ENCODE measurements around the gene RUFY1.
A peak's percentile ranks its signal among the peaks of the same experiment; 100 is the strongest.

RUFY1 gene

GRCh38 chr5:179606071-179606909 lies 55.9 kb downstream of the RUFY1 start:
- no peak overlapping the region for H3K9ac ChIP-seq (ENCODE audit: insufficient read length)
- TF ChIP-seq FOXP2 (optimal IDR thresholded peaks at IDR 0.05; ENCODE audit: control extremely low read depth, extremely low read length, insufficient read depth), result no peak
- no peak for TF ChIP-seq EZH2 (IDR thresholded peaks at IDR 0.05)
- peak; percentile 4; the same call in 1 of the 2 replicates for TF ChIP-seq POLR2AphosphoS5 (IDR thresholded peaks at IDR 0.05; ENCODE audit: borderline replicate concordance, low read depth, low read length)
- no peak overlapping the region for H3K4me3 ChIP-seq
- no peak for DNase-seq (ENCODE audit: low read depth, low spot score)
- H3K9me3 ChIP-seq (ENCODE audit: low read depth, low read length), result no peaks in the 10 kb centered on the region
- peak overlapping the region; percentile 29; the same call in 1 of the 2 replicates for H3K27ac ChIP-seq
- H3K36me3 ChIP-seq (ENCODE audit: insufficient read depth, low read length), result peaks cover 48% of the 10 kb centered on the region

DNA sequence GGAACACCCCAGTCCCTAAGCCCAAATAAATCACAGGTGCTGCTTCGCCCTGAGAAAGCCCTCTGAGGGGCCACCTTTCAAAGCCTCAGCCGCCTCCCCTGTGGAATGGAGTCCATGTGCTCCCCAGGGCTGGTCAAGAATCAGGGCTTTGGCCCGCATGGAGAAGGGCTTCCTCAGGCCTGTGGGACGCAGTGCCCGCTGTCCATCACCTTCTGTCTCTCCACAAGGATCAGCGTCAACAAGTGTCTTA lies 56.5 kb downstream of the RUFY1 start:
- H3K36me3 ChIP-seq (ENCODE audit: insufficient read depth, low read length), result peaks cover 52% of the 10 kb centered on the region
- no peak overlapping the region for H3K4me3 ChIP-seq
- no peak for DNase-seq (ENCODE audit: low read depth, low spot score)
- H3K9me3 ChIP-seq (ENCODE audit: low read depth, low read length), result no peaks in the 10 kb centered on the region
- H3K27ac ChIP-seq, result peak overlapping the region; percentile 29; the same call in 1 of the 2 replicates
- TF ChIP-seq EZH2 (IDR thresholded peaks at IDR 0.05) (no peak), POLR2AphosphoS5 (IDR thresholded peaks at IDR 0.05; ENCODE audit: borderline replicate concordance, low read depth, low read length) (no peak), FOXP2 (optimal IDR thresholded peaks at IDR 0.05; ENCODE audit: control extremely low read depth, extremely low read length, insufficient read depth) (no peak)
- H3K9ac ChIP-seq (ENCODE audit: insufficient read length), result no peak overlapping the region

- peaks cover 52% of the 10 kb centered on the region for H3K36me3 ChIP-seq (ENCODE audit: insufficient read depth, low read length)
- no peak overlapping the region for H3K9ac ChIP-seq (ENCODE audit: insufficient read length)
- no peak overlapping the region for H3K4me3 ChIP-seq
- TF ChIP-seq FOXP2 (optimal IDR thresholded peaks at IDR 0.05; ENCODE audit: control extremely low read depth, extremely low read length, insufficient read depth) (no peak), POLR2AphosphoS5 (IDR thresholded peaks at IDR 0.05; ENCODE audit: borderline replicate concordance, low read depth, low read length) (peak; percentile 57), EZH2 (IDR thresholded peaks at IDR 0.05) (no peak)
- peak overlapping the region; percentile 29; the same call in 1 of the 2 replicates for H3K27ac ChIP-seq
- H3K9me3 ChIP-seq (ENCODE audit: low read depth, low read length), result no peaks in the 10 kb centered on the region
- DNase-seq (ENCODE audit: low read depth, low spot score), result no peak
Observed at GRCh38 chr5:179607160-179607931, 57.0 kb downstream of the RUFY1 start.

- H3K36me3 ChIP-seq (ENCODE audit: insufficient read depth, low read length), result peaks cover 56% of the 10 kb centered on the region
- peak overlapping the region; percentile 29 for H3K27ac ChIP-seq
- TF ChIP-seq FOXP2 (optimal IDR thresholded peaks at IDR 0.05; ENCODE audit: control extremely low read depth, extremely low read length, insufficient read depth), result no peak
- TF ChIP-seq EZH2 (IDR thresholded peaks at IDR 0.05), result no peak
- TF ChIP-seq POLR2AphosphoS5 (IDR thresholded peaks at IDR 0.05; ENCODE audit: borderline replicate concordance, low read depth, low read length), result no peak; the same call in none of the 2 replicates
- no peak overlapping the region for H3K4me3 ChIP-seq
- no peaks in the 10 kb centered on the region for H3K9me3 ChIP-seq (ENCODE audit: low read depth, low read length)
- DNase-seq (ENCODE audit: low read depth, low spot score), result no peak
- H3K9ac ChIP-seq (ENCODE audit: insufficient read length), result no peak overlapping the region
Observed at GRCh38 chr5:179608131-179608581, 57.8 kb downstream of the RUFY1 start.

- no peak overlapping the region for H3K4me3 ChIP-seq
- TF ChIP-seq POLR2AphosphoS5 (IDR thresholded peaks at IDR 0.05; ENCODE audit: borderline replicate concordance, low read depth, low read length), result no peak; the same call in 1 of the 2 replicates
- no peak for TF ChIP-seq EZH2 (IDR thresholded peaks at IDR 0.05)
- no peak for TF ChIP-seq FOXP2 (optimal IDR thresholded peaks at IDR 0.05; ENCODE audit: control extremely low read depth, extremely low read length, insufficient read depth)
- peak overlapping the region; percentile 72 for H3K27ac ChIP-seq
- DNase-seq (ENCODE audit: low read depth, low spot score), result no peak
- H3K36me3 ChIP-seq (ENCODE audit: insufficient read depth, low read length), result peaks cover 73% of the 10 kb centered on the region
- H3K9ac ChIP-seq (ENCODE audit: insufficient read length), result no peak overlapping the region
- no peaks in the 10 kb centered on the region for H3K9me3 ChIP-seq (ENCODE audit: low read depth, low read length)
Observed at GRCh38 chr5:179609834-179610108, 59.4 kb downstream of the RUFY1 start.

- Histone ChIP-seq H3K27ac (peak overlapping the region; percentile 72), H3K9me3 (ENCODE audit: low read depth, low read length) (no peaks in the 10 kb centered on the region), H3K4me3 (no peak overlapping the region), H3K9ac (ENCODE audit: insufficient read length) (no peak overlapping the region), H3K36me3 (ENCODE audit: insufficient read depth, low read length) (peaks cover 78% of the 10 kb centered on the region)
- DNase-seq (ENCODE audit: low read depth, low spot score), result no peak
- TF ChIP-seq POLR2AphosphoS5 (IDR thresholded peaks at IDR 0.05; ENCODE audit: borderline replicate concordance, low read depth, low read length) (peak; percentile 46; the same call in 1 of the 2 replicates), EZH2 (IDR thresholded peaks at IDR 0.05) (no peak)
Observed at GRCh38 chr5:179610109-179610902, 60.0 kb downstream of the RUFY1 start.

- Histone ChIP-seq H3K9ac (ENCODE audit: insufficient read length) (no peak overlapping the region), H3K9me3 (ENCODE audit: low read depth, low read length) (no peaks in the 10 kb centered on the region), H3K27ac (peak overlapping the region; percentile 72), H3K36me3 (ENCODE audit: insufficient read depth, low read length) (peaks cover 84% of the 10 kb centered on the region), H3K4me3 (no peak overlapping the region)
- TF ChIP-seq EZH2 (IDR thresholded peaks at IDR 0.05), result no peak
- no peak; the same call in 1 of the 2 replicates for TF ChIP-seq POLR2AphosphoS5 (IDR thresholded peaks at IDR 0.05; ENCODE audit: borderline replicate concordance, low read depth, low read length)
- no peak for TF ChIP-seq FOXP2 (optimal IDR thresholded peaks at IDR 0.05; ENCODE audit: control extremely low read depth, extremely low read length, insufficient read depth)
- DNase-seq (ENCODE audit: low read depth, low spot score), result no peak
Observed at GRCh38 chr5:179610903-179611265, 60.5 kb downstream of the RUFY1 start.

All from SK-N-MC (cell line).